H1 (cell line): ENCODE results near the gene ACBD4. TPM values are rescaled to one million over a fixed set of nuclear protein-coding genes. Genes with fewer than 3 reads are reported as not detected.

ENCODE experiments used
- CTCF ChIA-PET: fragments of 300-600 bp; sonication (Branson Sonifier 250); formaldehyde crosslinking; loops from one replicate; lab custom pipeline; 2021; ENCODE audit not compliant: partially characterized antibody; lab: Charles Lee
- POLR2A ChIA-PET: fragments of 300-600 bp; sonication (Branson Sonifier 250); formaldehyde crosslinking; loops from one replicate; lab custom pipeline; 2021; ENCODE audit warnings: inconsistent platforms; ENCODE audit not compliant: partially characterized antibody; lab: Charles Lee
- DNase-seq, 2 experiments: peaks; one replicate each; pipeline versions ENCODE4 v3.0.0 to v3.0.0-alpha.2; 2010 to 2022; ENCODE audit warnings: low spot score in 2 of 2, low read depth in 1 of 2, mixed read lengths in 1 of 2
- FAIRE-seq: peaks from 2 replicates; lab custom pipeline; 2011; peaks lifted over from hg19 to GRCh38; lab: Jason Lieb, UNC
- H2AFZ ChIP-seq: 2 replicates; pipeline ENCODE4 v1.8.1; 2012; ENCODE audit warnings: low read length, inconsistent platforms
- H2AK5ac ChIP-seq: 2 replicates; pipeline ENCODE4 v1.6.1; 2013; ENCODE audit warnings: low read depth, low read length
- H2BK120ac ChIP-seq: replicated peaks from 2 replicates; pipeline ENCODE3; 2013; ENCODE audit warnings: low read depth, low read length, inconsistent platforms
- H2BK12ac ChIP-seq: 2 replicates; pipeline ENCODE4 v1.6.1; 2013; ENCODE audit warnings: low read depth, low read length
- H2BK15ac ChIP-seq: 2 replicates; pipeline ENCODE4 v1.6.1; 2013; ENCODE audit warnings: low read length
- H2BK20ac ChIP-seq: 2 replicates; pipeline ENCODE4 v1.6.1; 2013; ENCODE audit warnings: low read length
- H2BK5ac ChIP-seq: 2 replicates; pipeline ENCODE4 v1.6.1; 2013; ENCODE audit warnings: low read depth, low read length
- H3K14ac ChIP-seq: 2 replicates; pipeline ENCODE4 v1.6.1; 2013; ENCODE audit warnings: inconsistent platforms; ENCODE audit not compliant: insufficient read length
- H3K18ac ChIP-seq: 2 replicates; pipeline ENCODE4 v1.6.1; 2013; ENCODE audit warnings: low read length; ENCODE audit errors: extremely low read depth
- H3K23ac ChIP-seq: 2 replicates; pipeline ENCODE4 v1.6.1; 2013; ENCODE audit warnings: inconsistent platforms; ENCODE audit not compliant: insufficient read length
- H3K23me2 ChIP-seq: 2 replicates; pipeline ENCODE4 v1.6.1; 2013; ENCODE audit warnings: low read depth, low read length
- H3K27ac ChIP-seq: 2 replicates; pipeline ENCODE4 v1.6.1; 2011; ENCODE audit warnings: low read depth, low read length, inconsistent platforms
- H3K27me3 ChIP-seq, 4 experiments: replicated peaks in 1 of 4; 1 replicate in 1 of 4; 2 replicates in 3 of 4; pipeline versions ENCODE4 v1.6.1 to v1.8.1; 2011 to 2013; ENCODE audit warnings: low read length in 3 of 4, mild to moderate bottlenecking in 3 of 4, inconsistent platforms in 2 of 4, mixed read lengths in 2 of 4, moderate library complexity in 1 of 4; ENCODE audit not compliant: control insufficient read depth in 3 of 4, insufficient read depth in 3 of 4; ENCODE audit errors: extremely low read depth in 1 of 4
- H3K36me3 ChIP-seq, 4 experiments: 2 replicates each; pipeline versions ENCODE4 v1.6.1 to v1.8.1; 2011 to 2013; ENCODE audit warnings: mild to moderate bottlenecking in 4 of 4, low read length in 3 of 4, moderate library complexity in 2 of 4, control low read depth in 1 of 4, inconsistent platforms in 1 of 4; ENCODE audit not compliant: insufficient read depth in 4 of 4, control insufficient read depth in 2 of 4
- H3K4ac ChIP-seq: replicated peaks from 2 replicates; pipeline ENCODE3; 2013; ENCODE audit warnings: low read length, low read depth, mixed read lengths, inconsistent platforms; ENCODE audit not compliant: insufficient read length
- H3K4me1 ChIP-seq, 4 experiments: replicated peaks in 1 of 4; 1 replicate in 1 of 4; 2 replicates in 3 of 4; pipeline versions ENCODE4 v1.6.1 to v1.8.1; 2011 to 2013; ENCODE audit warnings: low read length in 3 of 4, inconsistent platforms in 2 of 4, mixed read lengths in 1 of 4; ENCODE audit not compliant: insufficient read depth in 4 of 4, control insufficient read depth in 3 of 4
- H3K4me2 ChIP-seq, 2 experiments: 2 replicates each; pipeline versions ENCODE4 v1.6.1 to v1.8.1; 2011 to 2013; ENCODE audit warnings: low read depth in 2 of 2, low read length in 2 of 2, control low read depth in 1 of 2, inconsistent platforms in 1 of 2, mild to moderate bottlenecking in 1 of 2; ENCODE audit not compliant: insufficient read depth in 1 of 2
- H3K4me3 ChIP-seq, 4 experiments: fragments of 200-600, 300-600 bp in 1 of 4; sonication (generic), shearing (Covaris generic), sonication (Bioruptor Twin) in 1 of 4; 2 replicates each; pipeline versions ENCODE4 v1.5.1 to v1.8.1; 2011 to 2016; ENCODE audit warnings: low read length in 4 of 4, low read depth in 3 of 4, control low read depth in 2 of 4, inconsistent platforms in 2 of 4, mild to moderate bottlenecking in 2 of 4, mixed read lengths in 1 of 4, moderate library complexity in 1 of 4; ENCODE audit not compliant: insufficient read depth in 2 of 4; ENCODE audit errors: extremely low read depth in 1 of 4
- H3K56ac ChIP-seq: replicated peaks from 2 replicates; pipeline ENCODE3; 2013; ENCODE audit warnings: low read depth, mild to moderate bottlenecking, mixed read lengths, low read length, inconsistent platforms; ENCODE audit not compliant: insufficient read length
- H3K79me1 ChIP-seq: 2 replicates; pipeline ENCODE4 v1.6.1; 2013; ENCODE audit warnings: low read depth, low read length, control low read depth
- H3K79me2 ChIP-seq, 2 experiments: 2 replicates each; pipeline versions ENCODE4 v1.6.1 to v1.8.1; 2012 to 2013; ENCODE audit warnings: low read length in 2 of 2, mild to moderate bottlenecking in 2 of 2, inconsistent platforms in 1 of 2; ENCODE audit not compliant: insufficient read depth in 2 of 2, control insufficient read depth in 1 of 2
- H3K9ac ChIP-seq, 4 experiments: replicated peaks in 1 of 4; 1 replicate in 1 of 4; 2 replicates in 3 of 4; pipeline versions ENCODE4 v1.6.1 to v1.8.1; 2011 to 2013; ENCODE audit warnings: low read depth in 3 of 4, low read length in 3 of 4, control low read depth in 2 of 4, mild to moderate bottlenecking in 2 of 4, moderate library complexity in 2 of 4, inconsistent platforms in 1 of 4; ENCODE audit errors: extremely low read depth in 1 of 4
- H3K9me3 ChIP-seq, 2 experiments: 2 replicates each; pipeline versions ENCODE4 v1.6.1 to v1.8.1; 2012 to 2013; ENCODE audit warnings: mild to moderate bottlenecking in 2 of 2, moderate library complexity in 2 of 2, control low read depth in 1 of 2, inconsistent platforms in 1 of 2, low read depth in 1 of 2, low read length in 1 of 2, mixed read lengths in 1 of 2; ENCODE audit not compliant: insufficient read depth in 2 of 2
- H4K20me1 ChIP-seq, 2 experiments: replicated peaks in 1 of 2; 2 replicates each; pipeline versions ENCODE3 to v1.8.1; 2011 to 2013; ENCODE audit warnings: inconsistent platforms in 2 of 2, low read length in 2 of 2, mild to moderate bottlenecking in 1 of 2; ENCODE audit not compliant: insufficient read depth in 2 of 2, control insufficient read depth in 1 of 2
- H4K5ac ChIP-seq: 2 replicates; pipeline ENCODE4 v1.6.1; 2013; ENCODE audit warnings: low read length, low read depth, mixed read lengths, inconsistent platforms; ENCODE audit not compliant: insufficient read length
- H4K8ac ChIP-seq: 2 replicates; pipeline ENCODE4 v1.8.0; 2013; ENCODE audit warnings: mild to moderate bottlenecking, moderate library complexity, low read length, inconsistent platforms; ENCODE audit not compliant: insufficient read depth; ENCODE audit errors: extremely low read depth
- H4K91ac ChIP-seq: replicated peaks from 2 replicates; pipeline ENCODE3; 2013; ENCODE audit warnings: low read length, mixed read lengths, inconsistent platforms; ENCODE audit not compliant: insufficient read length
- CHD1 ChIP-seq: IDR thresholded peaks from 2 replicates; pipeline ENCODE4 v1.6.1; 2012; ENCODE audit warnings: low read depth, low read length, improper control_type of control experiment
- CREB1 ChIP-seq: IDR thresholded peaks from 2 replicates; pipeline ENCODE4 v1.6.1; 2012; ENCODE audit warnings: inconsistent platforms
- EP300 ChIP-seq, 2 experiments: IDR thresholded peaks; 1 replicate in 1 of 2; 2 replicates in 1 of 2; pipeline ENCODE4 v1.6.1; 2011 to 2012; ENCODE audit warnings: low read depth in 2 of 2, low read length in 2 of 2, mild to moderate bottlenecking in 2 of 2, borderline replicate concordance in 1 of 2, inconsistent platforms in 1 of 2, moderate library complexity in 1 of 2
- JUND ChIP-seq: IDR thresholded peaks from 2 replicates; pipeline ENCODE4 v1.6.1; 2011; ENCODE audit warnings: mild to moderate bottlenecking, improper control_type of control experiment, low read length
- MAX ChIP-seq: IDR thresholded peaks from 2 replicates; pipeline ENCODE4 v1.6.1; 2012; ENCODE audit warnings: inconsistent platforms
- PHF8 ChIP-seq: fragments of 200-600 bp; sonication (generic); conservative IDR thresholded peaks from 2 replicates; pipeline ENCODE4 v1.7.1; 2012; ENCODE audit warnings: low read depth, mild to moderate bottlenecking, inconsistent platforms, low read length, moderate library complexity
- RFX5 ChIP-seq: IDR thresholded peaks from 2 replicates; pipeline ENCODE4 v1.6.1; 2011; ENCODE audit warnings: low read depth, low read length, improper control_type of control experiment, borderline replicate concordance
- SAP30 ChIP-seq: fragments of 300-600 bp; sonication (generic); IDR thresholded peaks from 2 replicates; pipeline ENCODE4 v1.7.1; 2012; ENCODE audit warnings: low read length, moderate library complexity, mild to moderate bottlenecking, inconsistent platforms; ENCODE audit not compliant: insufficient read depth, insufficient replicate concordance
- SIX5 ChIP-seq: IDR thresholded peaks from 2 replicates; pipeline ENCODE4 v1.6.1; 2011; ENCODE audit warnings: mild to moderate bottlenecking, low read depth, low read length
- SP4 ChIP-seq: IDR thresholded peaks from 2 replicates; pipeline ENCODE4 v1.6.1; 2012; ENCODE audit warnings: low read length, inconsistent platforms
- SRF ChIP-seq: IDR thresholded peaks from 2 replicates; pipeline ENCODE4 v1.6.1; 2011; ENCODE audit warnings: mild to moderate bottlenecking, low read depth, low read length, moderate library complexity
- TAF7 ChIP-seq: optimal IDR thresholded peaks from 2 replicates; pipeline ENCODE3; 2011; ENCODE audit warnings: low read depth, mild to moderate bottlenecking, inconsistent platforms, low read length, moderate library complexity, borderline replicate concordance
- TBP ChIP-seq: IDR thresholded peaks from 2 replicates; pipeline ENCODE4 v1.6.1; 2011; ENCODE audit warnings: low read depth, low read length, improper control_type of control experiment
- WGBS, 2 experiments: shearing (Covaris generic) in 1 of 2; methylation state at CpG; one replicate each; pipeline versions ENCODE4 v1.1.6 to v1.1.7; 2013 to 2015; ENCODE audit warnings: low lambda C conversion rate in 2 of 2, mixed read lengths in 2 of 2, inconsistent platforms in 1 of 2, low coverage in 1 of 2, missing lambda C conversion rate in 1 of 2; ENCODE audit not compliant: insufficient replicate concordance in 2 of 2, insufficient coverage in 1 of 2, insufficient read length in 1 of 2; ENCODE audit errors: extremely low coverage in 1 of 2, missing lambda C conversion rate in 1 of 2; 5-methylcytosine and 5-hydroxymethylcytosine counted together
- polyA plus RNA-seq, 7 experiments: library from polyadenylated mRNA; depleted of rRNA in 3 of 7; stranded (reverse) in 5 of 7; unstranded in 2 of 7; fragments of >200 nt in 5 of 7; fragments of 200-250 nt in 2 of 7; gene quantifications; 1 replicate in 5 of 7; 2 replicates in 1 of 7; 4 replicates in 1 of 7; pipeline versions ENCODE4 v1.2.1 to v1.2.3, GENCODE V29; 2011 to 2013; ENCODE audit warnings: missing spikeins in 2 of 7, mixed read lengths in 2 of 7
- total RNA-seq: library from RNA; stranded (reverse); fragmentation: NEBNext Ultra II Directional; extraction: Animal tissue kit (Norgen Biotek cat#: 25700); gene quantifications from 2 replicates; pipeline ENCODE4 v1.2.1, GENCODE V29; 2021

ACBD4 gene
- total and polyA plus RNA-seq, 2 of the 8 experiments (the other 6 are each of a cell fraction or from before 2014, with no cell fraction given): 7.3 to 10.7 TPM

GRCh38 chr17:45190503-45191255 lies 55.2 kb downstream of the ACBD4 start:
- H4K8ac ChIP-seq: no peak overlapping the region
- FAIRE-seq (no peak), DNase-seq (no peak)
- no peak overlapping the region for H2AFZ ChIP-seq
- no peak overlapping the region for H3K14ac ChIP-seq
- H3K4me1 ChIP-seq: no peaks in the 10 kb centered on the region
- H2BK12ac ChIP-seq: no peak overlapping the region
- H3K18ac ChIP-seq: no peak overlapping the region
- no peak overlapping the region for H3K4me2 ChIP-seq
- H3K23ac ChIP-seq: no peak overlapping the region
- no peaks in the 10 kb centered on the region for H3K79me2 ChIP-seq
- H3K23me2 ChIP-seq: no peaks in the 10 kb centered on the region
- H4K5ac ChIP-seq: no peak overlapping the region
- H3K79me1 ChIP-seq: no peaks in the 10 kb centered on the region
- H3K9me3 ChIP-seq: no peaks in the 10 kb centered on the region
- H2BK15ac ChIP-seq: no peak overlapping the region
- 87% methylated on average over 11 of the region's 11 CpGs; no CpG with 5 or more reads in 1 of the 2 experiments for WGBS, 2 experiments
- no peak overlapping the region for H2AK5ac ChIP-seq
- H3K27ac ChIP-seq: no peak overlapping the region
- no peak overlapping the region for H3K4ac ChIP-seq
- no peak overlapping the region for H3K9ac ChIP-seq
- POLR2A ChIA-PET: interaction anchor here (0.8 to 2.2 kb wide), 6 partner anchors 18 to 58 kb away, joined by 3 to 19 read pairs (median 4); partner anchors contain the start of genes HEXIM1 and HEXIM2
- no peak overlapping the region for H2BK20ac ChIP-seq
- H3K56ac ChIP-seq: no peak overlapping the region
- H4K91ac ChIP-seq: no peak overlapping the region
- H2BK120ac ChIP-seq: no peak overlapping the region
- no peaks in the 10 kb centered on the region for H3K27me3 ChIP-seq
- CTCF ChIA-PET: interaction anchor here (0.7 to 3.6 kb wide), 8 partner anchors 28 to 72 kb away, joined by 3 to 22 read pairs (median 5); partner anchors contain the start of genes ACBD4, HEXIM1 and HEXIM2
- no peaks in the 10 kb centered on the region for H4K20me1 ChIP-seq
- H2BK5ac ChIP-seq: no peak overlapping the region
- H3K36me3 ChIP-seq: no peaks in the 10 kb centered on the region
- no peak overlapping the region for H3K4me3 ChIP-seq
- TF ChIP-seq PHF8: no peak
- no peak for TF ChIP-seq SP4
- no peak for TF ChIP-seq EP300 (IDR thresholded peaks at IDR 0.05; ENCODE audit: borderline replicate concordance in 1 of 2, low read depth in 2 of 2, low read length in 2 of 2)
- TF ChIP-seq RFX5: no peak
- no peak for TF ChIP-seq MAX
- no peak for TF ChIP-seq TAF7
- no peak for TF ChIP-seq TBP
- no peak for TF ChIP-seq SAP30
- no peak for TF ChIP-seq CHD1
- no peak for TF ChIP-seq JUND
- TF ChIP-seq SRF: no peak
- no peak for TF ChIP-seq SIX5
- TF ChIP-seq CREB1: no peak
